ENCODE measurements around the gene ADGRA3.
"Not testable (repeated sequence)": the region's sequence is repeated elsewhere in the genome, so short reads cannot be mapped to it uniquely, and the experiment has no call there.

The ADGRA3 gene

GRCh38 chr4:22482250-22483127, 33.4 kb downstream of the ADGRA3 start:
- Histone ChIP-seq H3K4me3 (ENCODE audit: low read depth in 1 of 5, low read length in 5 of 5) (no peak overlapping the region), H3K27ac (ENCODE audit: low read depth, low read length) (no peak overlapping the region), H3K9me3 (ENCODE audit: control insufficient read depth in 5 of 5, low read length in 5 of 5) (no peaks in the 10 kb centered on the region), H3K27me3 (ENCODE audit: control insufficient read depth in 5 of 5, insufficient read depth in 4 of 5, low read length in 5 of 5) (no peaks in the 10 kb centered on the region), H3K36me3 (ENCODE audit: control insufficient read depth in 5 of 5, insufficient read depth in 5 of 5, low read length in 5 of 5) (no peaks in the 10 kb centered on the region), H3K4me1 (ENCODE audit: control insufficient read depth in 5 of 5, insufficient read depth in 5 of 5, low read length in 5 of 5) (peaks cover 0 to 10% (median 4%) of the 10 kb centered on the region in 5 donors), H3K9ac (ENCODE audit: low read length in 5 of 5) (no peak overlapping the region)

- no peaks in the 10 kb centered on the region for H3K36me3 ChIP-seq (ENCODE audit: control insufficient read depth in 5 of 5, insufficient read depth in 5 of 5, low read length in 5 of 5)
- H3K27me3 ChIP-seq (ENCODE audit: control insufficient read depth in 5 of 5, insufficient read depth in 4 of 5, low read length in 5 of 5): no peaks in the 10 kb centered on the region
- no peaks in the 10 kb centered on the region for H3K9me3 ChIP-seq (ENCODE audit: control insufficient read depth in 5 of 5, low read length in 5 of 5)
- H3K4me3 ChIP-seq (ENCODE audit: low read depth in 1 of 5, low read length in 5 of 5): no peak overlapping the region
- H3K4me1 ChIP-seq (ENCODE audit: control insufficient read depth in 5 of 5, insufficient read depth in 5 of 5, low read length in 5 of 5): peaks cover 0 to 10% (median 1%) of the 10 kb centered on the region in 5 donors
- H3K27ac ChIP-seq (ENCODE audit: low read depth, low read length): no peak overlapping the region
- H3K9ac ChIP-seq (ENCODE audit: low read length in 5 of 5): no peak overlapping the region
Observed at GRCh38 chr4:22480675-22481327, 35.1 kb downstream of the ADGRA3 start.

GRCh38 chr4:22478426-22478825, 37.4 kb downstream of the ADGRA3 start:
- H3K4me1 ChIP-seq (ENCODE audit: control insufficient read depth in 5 of 5, insufficient read depth in 5 of 5, low read length in 5 of 5): peaks cover 0 to 7% (median 0%) of the 10 kb centered on the region in 5 donors
- no peak overlapping the region for H3K9ac ChIP-seq (ENCODE audit: low read length in 5 of 5)
- no peak overlapping the region for H3K27ac ChIP-seq (ENCODE audit: low read depth, low read length)
- H3K9me3 ChIP-seq (ENCODE audit: control insufficient read depth in 5 of 5, low read length in 5 of 5): no peaks in the 10 kb centered on the region
- H3K4me3 ChIP-seq (ENCODE audit: low read depth in 1 of 5, low read length in 5 of 5): no peak overlapping the region
- H3K36me3 ChIP-seq (ENCODE audit: control insufficient read depth in 5 of 5, insufficient read depth in 5 of 5, low read length in 5 of 5): no peaks in the 10 kb centered on the region
- no peaks in the 10 kb centered on the region for H3K27me3 ChIP-seq (ENCODE audit: control insufficient read depth in 5 of 5, insufficient read depth in 4 of 5, low read length in 5 of 5)

- Histone ChIP-seq H3K27me3 (ENCODE audit: control insufficient read depth in 5 of 5, insufficient read depth in 4 of 5, low read length in 5 of 5) (no peaks in the 10 kb centered on the region), H3K4me1 (ENCODE audit: control insufficient read depth in 5 of 5, insufficient read depth in 5 of 5, low read length in 5 of 5) (peaks cover 0 to 1% (median 0%) of the 10 kb centered on the region in 5 donors), H3K27ac (ENCODE audit: low read depth, low read length) (no peak overlapping the region), H3K9me3 (ENCODE audit: control insufficient read depth in 5 of 5, low read length in 5 of 5) (no peaks in the 10 kb centered on the region), H3K9ac (ENCODE audit: low read length in 5 of 5) (no peak overlapping the region), H3K4me3 (ENCODE audit: low read depth in 1 of 5, low read length in 5 of 5) (no peak overlapping the region), H3K36me3 (ENCODE audit: control insufficient read depth in 5 of 5, insufficient read depth in 5 of 5, low read length in 5 of 5) (no peaks in the 10 kb centered on the region)
Observed at GRCh38 chr4:22477813-22478182, 38.1 kb downstream of the ADGRA3 start.

GRCh38 chr4:22477136-22477812, 38.6 kb downstream of the ADGRA3 start:
- Histone ChIP-seq H3K9me3 (ENCODE audit: control insufficient read depth in 5 of 5, low read length in 5 of 5) (no peaks in the 10 kb centered on the region), H3K27ac (ENCODE audit: low read depth, low read length) (no peak overlapping the region), H3K4me1 (ENCODE audit: control insufficient read depth in 5 of 5, insufficient read depth in 5 of 5, low read length in 5 of 5) (no peaks in the 10 kb centered on the region), H3K4me3 (ENCODE audit: low read depth in 1 of 5, low read length in 5 of 5) (no peak overlapping the region), H3K27me3 (ENCODE audit: control insufficient read depth in 5 of 5, insufficient read depth in 4 of 5, low read length in 5 of 5) (no peaks in the 10 kb centered on the region), H3K9ac (ENCODE audit: low read length in 5 of 5) (no peak overlapping the region), H3K36me3 (ENCODE audit: control insufficient read depth in 5 of 5, insufficient read depth in 5 of 5, low read length in 5 of 5) (no peaks in the 10 kb centered on the region)

- H3K4me1 ChIP-seq (ENCODE audit: control insufficient read depth in 5 of 5, insufficient read depth in 5 of 5, low read length in 5 of 5): no peaks in the 10 kb centered on the region
- no peaks in the 10 kb centered on the region for H3K36me3 ChIP-seq (ENCODE audit: control insufficient read depth in 5 of 5, insufficient read depth in 5 of 5, low read length in 5 of 5)
- H3K9ac ChIP-seq (ENCODE audit: low read length in 5 of 5): no peak overlapping the region
- no peaks in the 10 kb centered on the region for H3K9me3 ChIP-seq (ENCODE audit: control insufficient read depth in 5 of 5, low read length in 5 of 5)
- H3K27ac ChIP-seq (ENCODE audit: low read depth, low read length): no peak overlapping the region
- no peak overlapping the region for H3K4me3 ChIP-seq (ENCODE audit: low read depth in 1 of 5, low read length in 5 of 5)
- no peaks in the 10 kb centered on the region for H3K27me3 ChIP-seq (ENCODE audit: control insufficient read depth in 5 of 5, insufficient read depth in 4 of 5, low read length in 5 of 5)
Observed at GRCh38 chr4:22476011-22476410, 39.9 kb downstream of the ADGRA3 start.

- H3K9ac ChIP-seq (ENCODE audit: low read length in 5 of 5); H3K4me1 ChIP-seq (ENCODE audit: control insufficient read depth in 5 of 5, insufficient read depth in 5 of 5, low read length in 5 of 5); H3K9me3 ChIP-seq (ENCODE audit: control insufficient read depth in 5 of 5, low read length in 5 of 5); H3K4me3 ChIP-seq (ENCODE audit: low read depth in 1 of 5, low read length in 5 of 5); H3K27ac ChIP-seq (ENCODE audit: low read depth, low read length); H3K27me3 ChIP-seq (ENCODE audit: control insufficient read depth in 5 of 5, insufficient read depth in 4 of 5, low read length in 5 of 5); H3K36me3 ChIP-seq (ENCODE audit: control insufficient read depth in 5 of 5, insufficient read depth in 5 of 5, low read length in 5 of 5): not testable (repeated sequence)
Observed at GRCh38 chr4:22475311-22475646, 40.6 kb downstream of the ADGRA3 start.

GRCh38 chr4:22474636-22475310, 41.1 kb downstream of the ADGRA3 start:
- H3K27me3 ChIP-seq (ENCODE audit: control insufficient read depth in 5 of 5, insufficient read depth in 4 of 5, low read length in 5 of 5): no peaks in the 10 kb centered on the region
- no peak overlapping the region for H3K27ac ChIP-seq (ENCODE audit: low read depth, low read length)
- no peaks in the 10 kb centered on the region for H3K9me3 ChIP-seq (ENCODE audit: control insufficient read depth in 5 of 5, low read length in 5 of 5)
- H3K36me3 ChIP-seq (ENCODE audit: control insufficient read depth in 5 of 5, insufficient read depth in 5 of 5, low read length in 5 of 5): peaks cover 0 to 4% (median 0%) of the 10 kb centered on the region in 5 donors
- no peak overlapping the region for H3K4me3 ChIP-seq (ENCODE audit: low read depth in 1 of 5, low read length in 5 of 5)
- no peaks in the 10 kb centered on the region for H3K4me1 ChIP-seq (ENCODE audit: control insufficient read depth in 5 of 5, insufficient read depth in 5 of 5, low read length in 5 of 5)
- no peak overlapping the region for H3K9ac ChIP-seq (ENCODE audit: low read length in 5 of 5)

GRCh38 chr4:22473268-22473667, 42.6 kb downstream of the ADGRA3 start:
- H3K4me3 ChIP-seq (ENCODE audit: low read depth in 1 of 5, low read length in 5 of 5): no peak overlapping the region
- no peaks in the 10 kb centered on the region for H3K9me3 ChIP-seq (ENCODE audit: control insufficient read depth in 5 of 5, low read length in 5 of 5)
- no peaks in the 10 kb centered on the region for H3K4me1 ChIP-seq (ENCODE audit: control insufficient read depth in 5 of 5, insufficient read depth in 5 of 5, low read length in 5 of 5)
- H3K27ac ChIP-seq (ENCODE audit: low read depth, low read length): no peak overlapping the region
- H3K36me3 ChIP-seq (ENCODE audit: control insufficient read depth in 5 of 5, insufficient read depth in 5 of 5, low read length in 5 of 5): peaks cover 0 to 4% (median 0%) of the 10 kb centered on the region in 5 donors
- H3K27me3 ChIP-seq (ENCODE audit: control insufficient read depth in 5 of 5, insufficient read depth in 4 of 5, low read length in 5 of 5): no peaks in the 10 kb centered on the region
- H3K9ac ChIP-seq (ENCODE audit: low read length in 5 of 5): no peak overlapping the region

Measured in subcutaneous abdominal adipose tissue (tissue), 5 donors.